GM18499 (cell line): ENCODE data around the gene HECW1.

Experiments
- ATAC-seq: cut with Tn5 transposase; IDR thresholded peaks from one replicate; pipeline ENCODE4 v1.9.1; 2021; ENCODE audit warnings: moderate number of reproducible peaks; ENCODE audit not compliant: insufficient read depth, unreplicated experiment

Gene HECW1

DNA sequence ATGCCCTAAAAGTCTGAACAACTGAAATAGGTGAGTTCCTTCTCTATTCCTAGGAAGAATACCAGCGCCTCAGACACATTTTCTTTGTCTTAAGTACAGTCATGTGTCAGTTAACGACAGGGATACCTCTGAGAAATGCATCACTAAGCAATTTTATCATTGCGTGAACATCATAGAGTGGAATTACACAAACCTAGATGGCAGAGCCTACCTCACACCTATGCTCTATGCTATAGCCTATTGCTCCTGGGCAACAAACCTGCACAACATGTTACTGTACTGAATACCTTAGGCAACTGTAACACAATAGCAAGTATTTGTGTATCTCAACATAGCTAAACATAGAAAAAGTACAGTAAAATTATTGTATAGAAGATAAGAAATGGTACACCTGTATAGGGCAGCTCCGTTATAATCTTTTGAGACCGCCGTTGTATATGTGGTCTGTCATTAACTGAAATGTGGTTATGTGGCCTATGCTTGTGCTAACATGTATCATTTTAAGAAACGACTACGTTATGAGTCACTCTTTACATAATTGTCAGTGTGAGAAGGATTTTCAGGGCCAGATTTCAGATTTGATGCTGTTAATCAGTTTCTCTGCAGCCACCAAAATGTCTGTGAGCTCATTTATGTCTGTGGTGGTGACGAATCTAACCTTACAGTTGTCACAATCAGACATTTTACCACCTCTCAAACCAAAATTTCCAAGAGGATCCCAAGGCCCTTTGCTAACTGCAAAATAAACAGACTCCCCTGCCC is 404.3 kb downstream of the HECW1 start:
- no peak for ATAC-seq

DNA sequence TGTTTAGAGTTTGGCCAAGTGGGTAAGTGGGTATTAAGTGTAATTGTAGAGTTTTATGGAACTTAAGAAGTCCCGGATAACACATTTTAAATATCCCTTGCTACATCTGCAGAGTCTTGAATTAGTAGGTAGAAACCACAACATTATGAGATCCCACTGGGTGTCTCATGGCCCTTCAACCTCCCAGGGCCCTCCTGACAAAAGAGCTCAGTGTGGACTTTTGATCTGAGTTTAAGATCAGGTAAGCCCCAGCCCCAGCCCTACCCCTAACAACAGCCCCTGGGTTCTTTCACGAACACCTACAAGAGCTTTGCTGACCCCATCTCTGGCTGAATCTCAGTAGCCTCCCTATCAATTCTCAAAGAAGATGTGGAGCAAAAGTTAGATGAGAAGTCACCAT is 405.0 kb downstream of the HECW1 start:
- no peak for ATAC-seq

DNA sequence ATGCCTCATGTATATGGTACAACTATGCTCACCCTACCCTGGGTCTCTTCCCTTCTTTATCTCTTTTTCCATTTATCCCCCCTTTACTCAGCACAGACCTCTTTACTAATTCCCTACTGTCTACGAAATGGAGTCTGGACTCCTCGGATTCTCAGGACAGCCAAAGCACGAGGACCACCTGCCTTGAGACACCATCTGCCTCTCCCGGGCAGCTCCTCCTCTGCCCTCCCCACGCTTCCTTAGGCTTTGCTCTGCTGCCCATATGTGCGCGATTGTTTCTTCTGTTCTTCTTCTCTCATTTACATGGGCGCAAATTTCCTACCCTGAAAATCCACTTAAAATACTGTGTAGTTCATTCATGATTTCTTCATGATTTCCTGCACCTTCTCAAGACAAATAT is 407.8 kb downstream of the HECW1 start:
- no peak for ATAC-seq

DNA sequence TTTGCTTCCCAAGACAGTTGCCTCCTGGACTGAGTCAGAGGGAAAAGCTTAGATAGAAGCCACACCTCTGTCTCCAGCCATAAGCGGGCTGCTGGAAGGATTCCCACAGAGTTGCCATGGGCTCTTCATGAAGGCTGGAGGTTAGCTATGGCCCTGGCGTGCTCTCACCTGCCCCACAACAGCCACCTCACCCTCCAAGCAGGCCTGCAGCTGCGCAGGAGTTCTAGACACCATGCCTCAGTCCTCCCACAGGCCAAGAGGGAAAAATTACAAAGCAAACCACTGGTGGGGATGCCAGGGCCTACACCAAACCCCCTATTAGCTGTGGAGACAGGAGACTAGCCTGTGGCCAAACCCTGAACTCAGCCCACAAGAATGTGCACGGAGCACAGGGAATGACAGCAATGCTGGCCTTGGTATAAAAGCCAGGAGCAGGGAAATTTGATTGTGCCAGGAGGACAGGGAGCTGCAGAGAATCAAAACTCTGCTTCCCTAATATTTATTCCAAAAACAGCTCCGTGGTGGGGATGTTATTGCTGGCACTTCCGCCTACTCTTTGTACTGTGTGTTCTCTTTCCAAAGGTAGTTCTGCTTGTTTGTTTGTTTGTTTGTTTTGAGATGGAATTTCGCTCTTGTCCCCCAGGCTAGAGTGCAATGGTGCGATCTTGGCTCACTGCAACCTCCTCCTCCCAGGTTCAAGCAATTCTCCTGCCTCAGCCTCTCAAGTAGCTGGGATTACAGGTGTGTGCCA is 410.1 kb downstream of the HECW1 start:
- ATAC-seq: no peak

DNA sequence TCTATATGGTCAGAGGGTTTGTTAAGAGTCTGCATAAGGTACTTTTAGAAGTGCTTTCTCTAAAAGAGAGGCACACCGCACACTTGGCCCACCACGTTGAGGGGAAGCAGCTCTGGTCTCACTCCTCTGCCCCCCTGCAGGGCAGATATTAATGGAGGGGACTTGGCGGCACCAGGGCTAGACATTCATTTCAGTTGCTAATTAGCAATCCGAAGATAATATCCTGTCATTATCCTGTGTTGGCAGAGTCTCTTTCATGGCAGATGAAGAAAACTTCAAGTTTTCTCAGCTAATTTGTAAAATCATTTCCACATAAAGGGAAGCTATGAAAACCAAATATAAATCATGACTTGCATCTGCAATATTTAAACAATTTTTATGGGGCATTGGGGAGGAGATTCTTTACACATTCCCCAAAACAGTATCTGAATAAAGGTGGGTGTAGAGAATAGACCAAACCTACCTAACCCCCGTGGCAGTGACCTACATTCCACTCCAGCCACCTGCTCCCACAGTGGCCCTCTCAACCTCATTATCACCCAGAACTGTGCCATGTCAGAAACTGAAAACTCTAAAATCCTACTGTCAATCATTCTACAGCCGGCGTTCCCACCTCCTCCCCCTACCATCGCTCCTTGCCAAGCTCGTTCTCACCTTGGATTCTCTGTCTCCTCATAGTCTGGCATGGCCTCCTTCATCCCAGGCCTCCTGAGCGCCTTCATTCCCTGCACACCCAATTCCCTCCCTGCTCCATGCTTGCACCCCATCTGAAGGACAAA is 416.3 kb downstream of the HECW1 start:
- ATAC-seq: no peak

DNA sequence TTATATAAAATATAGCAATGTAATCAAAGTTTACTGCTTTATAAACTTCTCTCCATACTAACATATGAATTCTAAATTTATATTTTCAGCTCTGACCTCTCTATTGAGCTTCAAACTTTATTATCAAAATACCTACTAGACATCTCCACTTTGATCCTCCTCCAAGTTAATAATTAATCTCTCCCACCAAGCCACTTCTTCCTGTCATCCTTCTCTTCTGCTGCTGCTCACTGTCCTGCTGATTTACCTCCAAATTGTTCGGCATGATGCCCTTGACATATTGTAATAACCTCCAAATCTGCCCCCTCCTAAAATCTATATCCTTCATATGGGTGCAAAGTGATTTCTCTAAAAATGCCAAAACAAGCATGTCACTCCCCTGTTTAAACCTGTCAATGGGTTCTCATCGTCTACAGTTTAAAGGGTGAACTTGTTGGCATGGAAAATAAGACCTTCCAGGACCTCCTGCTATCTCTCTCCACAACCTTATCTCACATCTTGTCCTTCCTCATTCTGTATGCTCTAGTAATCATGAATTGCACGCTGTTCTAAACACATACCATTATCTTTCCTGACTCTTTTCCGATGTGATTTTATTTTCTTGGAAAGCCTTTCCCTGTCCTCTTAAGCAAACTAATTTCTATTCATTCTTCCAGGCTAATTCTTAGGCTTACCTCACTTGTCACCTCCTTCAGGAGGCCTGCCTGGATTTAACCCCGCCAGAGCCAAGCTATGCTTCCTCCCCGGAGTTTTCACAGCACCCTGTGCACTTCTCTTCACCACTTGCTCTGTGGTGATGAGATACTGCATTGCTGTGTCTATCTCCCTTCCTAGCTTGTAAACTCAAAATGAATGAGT is 418.3 kb downstream of the HECW1 start:
- no peak for ATAC-seq

DNA sequence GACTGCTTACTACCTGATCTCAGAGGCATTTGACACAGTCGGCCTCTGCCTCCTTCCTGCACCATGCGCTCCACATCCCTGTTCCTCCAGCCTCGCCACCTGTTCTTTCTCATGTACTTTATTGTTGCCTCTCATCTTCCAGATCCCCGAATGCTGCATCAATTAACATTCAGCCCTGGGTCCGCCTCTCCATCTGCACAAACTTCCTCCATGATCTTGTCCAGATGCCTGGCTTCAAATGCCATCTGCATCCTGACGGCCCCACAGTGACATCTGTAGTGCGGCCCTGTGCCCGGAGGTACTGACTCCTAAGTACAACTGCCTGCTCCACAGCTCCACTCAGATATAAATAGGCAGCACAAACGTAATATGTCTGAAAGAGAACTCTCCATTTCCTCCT is 419.3 kb downstream of the HECW1 start:
- no peak for ATAC-seq

DNA sequence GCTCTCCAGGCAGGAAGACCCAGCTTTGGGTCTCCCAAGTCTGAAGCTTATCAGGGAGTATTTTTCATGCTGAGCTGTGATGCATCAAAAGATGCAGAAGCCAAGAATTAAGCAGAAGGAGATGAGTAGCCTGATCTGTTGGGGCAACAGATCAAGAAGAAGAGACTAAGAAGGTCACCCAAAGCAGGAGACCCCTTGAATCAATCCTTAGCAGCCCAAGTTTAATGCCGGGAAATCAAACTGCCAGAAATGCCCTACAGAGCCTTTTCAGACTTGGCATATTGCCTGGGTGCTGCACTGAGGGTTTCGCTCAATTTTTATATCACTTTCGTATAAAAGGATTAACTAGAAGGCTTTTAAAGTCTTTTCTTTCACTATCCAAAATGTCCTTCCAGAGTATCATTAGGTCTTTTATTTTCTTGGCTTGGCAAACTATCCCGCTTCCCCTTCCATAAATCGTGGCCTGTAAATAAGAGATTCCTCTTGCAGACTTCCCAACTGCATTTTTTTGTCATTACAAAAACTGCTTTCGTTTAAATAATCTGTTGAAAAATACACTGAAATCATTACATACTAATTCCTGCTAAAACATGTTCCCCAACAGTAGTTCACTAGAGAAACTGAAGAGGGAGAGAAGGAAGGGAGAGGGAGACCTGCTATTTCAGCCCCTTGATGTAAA is 421.5 kb downstream of the HECW1 start:
- ATAC-seq: no peak

DNA sequence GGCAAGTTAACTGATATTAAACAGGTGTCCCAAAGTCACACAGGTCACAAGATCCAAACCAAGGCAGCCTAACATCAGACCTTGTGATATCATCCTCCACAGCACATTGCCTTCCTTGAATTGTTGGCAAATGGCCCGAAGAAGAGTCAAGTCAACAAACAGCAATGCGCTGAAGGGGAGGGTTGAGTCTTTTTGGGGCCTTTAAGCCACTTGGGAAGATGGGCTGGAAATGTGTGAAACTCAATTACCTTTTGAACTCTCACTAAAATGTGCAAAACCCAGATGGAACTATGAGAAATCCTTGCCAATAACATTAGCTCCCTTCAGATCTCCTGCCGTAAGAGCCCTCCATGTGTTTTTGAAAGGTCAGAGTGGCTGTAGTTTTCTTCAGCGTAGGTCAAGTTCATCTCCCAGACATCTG is 422.6 kb downstream of the HECW1 start:
- ATAC-seq: no peak

DNA sequence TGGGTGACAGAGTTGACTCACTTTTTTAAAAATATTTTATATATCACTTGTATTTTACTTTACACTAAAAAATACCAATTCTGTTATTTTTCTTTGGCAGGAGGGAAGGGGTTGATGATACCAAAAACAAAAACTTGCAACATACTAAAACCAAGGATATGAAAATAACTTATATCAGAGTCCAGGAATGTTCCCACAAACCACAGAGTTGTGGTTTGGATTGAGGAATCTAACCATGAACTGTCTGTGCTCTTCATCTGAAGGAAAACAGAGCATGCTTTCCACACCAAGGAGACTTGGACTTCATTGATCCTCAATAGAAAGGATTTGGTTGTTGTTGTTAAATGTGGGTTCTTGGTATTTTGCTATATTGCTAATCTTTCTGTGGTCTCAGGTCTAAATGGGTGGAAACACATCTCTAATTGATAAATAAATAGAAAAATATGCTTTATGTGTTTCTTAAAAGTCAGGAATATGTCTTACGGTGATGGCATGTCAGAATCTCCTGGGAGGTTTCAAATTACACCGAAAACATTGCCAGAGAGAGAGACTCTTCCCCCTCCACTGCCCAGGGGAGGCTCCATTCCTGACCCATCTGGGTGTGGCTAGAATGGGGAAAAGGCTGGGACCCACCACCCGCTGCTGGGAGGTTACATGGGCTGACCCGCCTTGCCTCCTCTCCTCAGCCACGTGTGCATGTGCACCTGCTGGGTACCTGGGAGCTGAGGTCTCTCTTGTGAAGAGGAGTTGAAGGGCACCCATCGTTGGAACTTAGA is 423.6 kb downstream of the HECW1 start:
- ATAC-seq: no peak

DNA sequence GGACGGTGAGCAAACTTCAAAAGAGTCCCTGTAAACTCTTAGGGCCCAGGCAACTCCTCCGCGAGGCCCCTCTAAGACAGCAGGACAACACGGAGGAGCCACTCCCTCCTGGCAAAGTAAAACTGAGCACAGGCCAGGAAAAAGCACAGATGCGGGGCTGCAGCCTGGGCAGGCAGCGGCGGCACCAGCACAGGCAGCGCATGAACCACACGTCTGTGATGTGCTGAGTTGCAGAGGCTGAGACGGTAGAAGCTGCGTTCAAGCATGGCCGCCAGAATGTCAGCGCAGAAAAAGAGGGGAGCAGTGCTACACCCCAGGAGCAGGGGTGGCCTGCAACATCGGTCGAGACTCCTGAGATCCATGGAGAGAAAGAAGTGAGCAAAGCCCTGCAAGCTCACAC is 424.3 kb downstream of the HECW1 start:
- no peak for ATAC-seq

DNA sequence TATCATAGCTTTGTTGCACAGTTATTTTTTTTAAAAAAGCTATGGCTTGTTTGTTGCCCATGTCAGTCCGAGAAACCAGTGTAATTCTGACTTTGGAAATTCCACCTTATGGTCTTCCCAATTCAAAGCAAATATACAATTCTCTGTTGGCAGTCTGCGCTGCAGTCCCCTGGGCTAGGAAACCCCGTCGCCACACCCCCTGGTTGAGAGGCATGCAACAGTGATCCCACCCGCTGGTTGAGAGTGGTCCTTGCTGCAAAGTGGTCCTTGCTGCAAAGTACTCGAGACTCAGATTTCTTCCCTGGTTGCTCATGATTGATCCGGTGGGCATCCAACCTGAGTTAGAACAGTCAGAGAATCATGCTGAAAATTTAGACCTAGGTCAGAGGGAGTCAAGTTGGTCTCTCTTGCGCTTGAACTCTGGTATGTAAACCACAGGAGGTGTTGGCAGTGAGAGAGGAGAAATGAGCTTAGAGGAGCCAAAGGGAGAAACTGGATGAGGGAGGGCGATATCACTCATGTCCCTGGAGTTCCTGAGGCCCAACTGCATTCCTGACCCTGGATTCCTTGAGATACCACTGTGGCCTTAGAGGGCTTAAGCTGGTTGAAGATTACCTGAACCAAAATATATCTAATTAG is 425.4 kb downstream of the HECW1 start:
- ATAC-seq: no peak

DNA sequence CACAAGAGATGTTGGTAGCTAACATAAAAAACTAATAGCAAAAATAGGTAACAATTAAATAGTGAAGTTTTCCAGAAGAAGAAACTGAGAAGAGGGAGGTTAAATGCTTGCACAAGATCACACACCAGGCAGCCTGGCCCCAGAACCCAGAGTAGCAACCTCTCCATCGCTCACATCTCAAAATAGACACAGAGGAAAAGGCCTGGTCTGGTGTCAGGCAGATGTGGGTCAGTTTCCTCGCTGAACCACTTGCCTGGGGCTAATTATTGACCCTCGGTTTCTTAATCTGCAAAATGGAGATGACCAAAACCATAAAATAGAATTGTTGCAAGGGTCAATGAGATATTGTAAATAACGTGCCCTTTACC is 425.9 kb downstream of the HECW1 start:
- no peak for ATAC-seq

DNA sequence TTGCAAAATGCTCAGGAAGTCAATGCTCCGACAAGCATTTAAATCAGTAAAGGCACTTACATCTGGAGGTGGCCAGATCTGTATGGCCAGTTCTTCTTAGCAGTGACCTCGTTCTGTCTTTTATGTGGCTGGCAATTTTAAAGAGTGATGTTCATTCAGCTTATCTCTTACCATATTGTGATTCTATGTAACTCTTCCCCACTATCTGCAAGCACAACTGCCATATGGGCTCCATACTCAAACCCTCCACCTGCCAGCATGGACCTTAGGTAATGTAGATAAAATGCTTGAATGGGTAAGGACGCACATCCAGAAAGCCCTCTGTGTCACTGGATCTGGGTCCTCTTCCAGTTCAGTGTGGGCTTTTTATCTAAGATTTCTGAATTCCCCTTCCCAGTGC is 428.0 kb downstream of the HECW1 start:
- ATAC-seq: no peak

DNA sequence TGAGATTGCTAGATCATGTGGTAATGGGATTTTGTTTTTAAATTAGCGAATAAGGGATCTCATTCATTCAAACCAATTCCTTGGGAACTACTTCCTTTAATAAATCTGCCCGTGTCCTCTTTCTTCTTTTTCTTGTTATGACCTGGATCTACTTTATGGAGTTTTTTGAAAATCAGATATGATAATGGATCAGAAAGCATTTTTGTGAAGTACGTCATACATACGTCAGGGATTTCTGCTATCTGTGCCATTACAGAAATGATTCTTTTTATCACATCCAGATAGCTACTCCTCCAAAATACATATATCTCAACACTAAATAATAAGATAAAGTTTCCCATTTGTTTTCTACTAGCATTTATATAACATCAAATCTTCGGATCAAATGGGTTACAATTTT is 430.3 kb downstream of the HECW1 start:
- no peak for ATAC-seq

DNA sequence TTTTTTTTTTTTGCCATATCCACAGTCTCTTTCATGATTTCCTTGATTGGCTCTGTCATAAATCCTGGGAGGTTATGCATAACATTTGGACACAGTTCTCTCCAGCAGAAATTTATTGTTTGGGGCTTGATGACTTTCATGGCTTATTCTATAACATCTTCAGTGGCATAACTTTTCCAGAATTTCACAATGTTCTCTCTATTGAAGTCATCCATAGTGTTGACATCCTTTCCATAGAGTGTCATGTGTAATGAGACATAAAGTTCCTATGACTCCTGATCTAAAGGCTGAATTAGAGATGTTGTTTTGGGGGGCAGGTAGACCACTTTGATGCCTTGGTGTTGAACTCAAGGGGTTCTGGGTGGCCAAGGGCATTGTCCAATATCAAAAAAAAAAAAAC is 433.8 kb downstream of the HECW1 start:
- ATAC-seq: no peak

DNA sequence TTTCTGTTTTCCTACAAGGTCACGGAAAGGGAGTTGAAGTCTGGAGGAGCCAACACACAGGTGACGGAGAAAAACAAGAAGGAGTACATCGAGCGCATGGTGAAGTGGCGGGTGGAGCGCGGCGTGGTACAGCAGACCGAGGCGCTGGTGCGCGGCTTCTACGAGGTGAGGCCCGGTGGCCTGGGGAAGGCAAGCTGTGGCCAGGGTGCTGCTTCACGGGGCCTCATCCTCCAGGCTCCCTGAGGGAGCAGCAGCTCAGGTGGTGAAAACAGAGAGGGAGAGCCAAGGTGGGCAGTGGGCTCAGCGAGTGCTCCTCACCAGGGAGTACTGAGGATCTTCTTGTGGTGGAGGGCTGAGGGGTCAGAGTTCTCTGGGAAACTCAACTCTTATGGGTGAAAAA is 438.0 kb downstream of the HECW1 start:
- no peak for ATAC-seq

DNA sequence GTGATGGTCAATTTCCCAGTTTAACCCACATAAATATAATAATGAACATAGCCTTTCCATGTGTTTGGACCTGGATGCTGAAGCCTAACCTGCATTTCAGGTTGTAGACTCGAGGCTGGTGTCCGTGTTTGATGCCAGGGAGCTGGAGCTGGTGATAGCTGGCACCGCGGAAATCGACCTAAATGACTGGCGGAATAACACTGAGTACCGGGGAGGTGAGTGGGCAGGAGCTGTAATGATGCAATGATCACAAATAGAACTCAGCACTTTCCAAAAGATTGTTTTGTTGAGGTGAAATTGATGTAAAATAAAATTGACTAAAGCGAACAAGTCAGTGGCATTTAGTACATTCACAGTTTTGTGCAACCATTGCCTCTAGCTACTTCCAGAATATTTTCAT is 439.7 kb downstream of the HECW1 start:
- ATAC-seq: no peak

DNA sequence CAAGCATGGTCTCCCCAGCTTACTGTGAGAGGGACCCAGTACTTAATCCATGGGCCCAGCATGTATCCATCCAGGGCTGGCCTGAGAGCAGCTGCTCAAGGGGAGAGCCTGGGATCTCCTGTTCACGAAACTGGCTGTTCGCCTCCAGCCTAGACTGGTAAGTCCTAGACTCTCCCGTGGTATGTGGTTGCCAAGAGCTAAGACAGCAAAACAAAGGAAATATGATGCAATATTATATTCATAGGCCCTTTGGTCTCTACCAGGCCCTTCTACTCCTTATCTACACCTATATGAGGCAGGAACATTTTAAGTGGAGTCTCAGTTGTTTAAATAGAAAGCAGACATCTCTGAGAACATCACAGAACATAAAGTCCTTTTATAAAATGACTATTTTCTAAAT is 441.6 kb downstream of the HECW1 start:
- ATAC-seq: no peak
